H1 (cell line): ENCODE data around the gene ADARB2. TPM values are rescaled to one million over a fixed set of nuclear protein-coding genes. Genes with fewer than 3 reads are reported as not detected.
A peak's percentile ranks its signal among the peaks of the same experiment; 100 is the strongest.

Source experiments
- CTCF ChIA-PET: fragments of 300-600 bp; sonication (Branson Sonifier 250); formaldehyde crosslinking; loops from one replicate; lab custom pipeline; 2021; ENCODE audit not compliant: partially characterized antibody; lab: Charles Lee
- POLR2A ChIA-PET: fragments of 300-600 bp; sonication (Branson Sonifier 250); formaldehyde crosslinking; loops from one replicate; lab custom pipeline; 2021; ENCODE audit warnings: inconsistent platforms; ENCODE audit not compliant: partially characterized antibody; lab: Charles Lee
- DNase-seq, 2 experiments: peaks; one replicate each; pipeline versions ENCODE4 v3.0.0 to v3.0.0-alpha.2; 2010 to 2022; ENCODE audit warnings: low spot score in 2 of 2, low read depth in 1 of 2, mixed read lengths in 1 of 2
- FAIRE-seq: peaks from 2 replicates; lab custom pipeline; 2011; peaks lifted over from hg19 to GRCh38; lab: Jason Lieb, UNC
- H2AFZ ChIP-seq: 2 replicates; pipeline ENCODE4 v1.8.1; 2012; ENCODE audit warnings: low read length, inconsistent platforms
- H2AK5ac ChIP-seq: 2 replicates; pipeline ENCODE4 v1.6.1; 2013; ENCODE audit warnings: low read depth, low read length
- H2BK120ac ChIP-seq: replicated peaks from 2 replicates; pipeline ENCODE3; 2013; ENCODE audit warnings: low read depth, low read length, inconsistent platforms
- H2BK12ac ChIP-seq: 2 replicates; pipeline ENCODE4 v1.6.1; 2013; ENCODE audit warnings: low read depth, low read length
- H2BK15ac ChIP-seq: 2 replicates; pipeline ENCODE4 v1.6.1; 2013; ENCODE audit warnings: low read length
- H2BK20ac ChIP-seq: 2 replicates; pipeline ENCODE4 v1.6.1; 2013; ENCODE audit warnings: low read length
- H2BK5ac ChIP-seq: 2 replicates; pipeline ENCODE4 v1.6.1; 2013; ENCODE audit warnings: low read depth, low read length
- H3K14ac ChIP-seq: 2 replicates; pipeline ENCODE4 v1.6.1; 2013; ENCODE audit warnings: inconsistent platforms; ENCODE audit not compliant: insufficient read length
- H3K18ac ChIP-seq: 2 replicates; pipeline ENCODE4 v1.6.1; 2013; ENCODE audit warnings: low read length; ENCODE audit errors: extremely low read depth
- H3K23ac ChIP-seq: 2 replicates; pipeline ENCODE4 v1.6.1; 2013; ENCODE audit warnings: inconsistent platforms; ENCODE audit not compliant: insufficient read length
- H3K23me2 ChIP-seq: 2 replicates; pipeline ENCODE4 v1.6.1; 2013; ENCODE audit warnings: low read depth, low read length
- H3K27ac ChIP-seq: 2 replicates; pipeline ENCODE4 v1.6.1; 2011; ENCODE audit warnings: low read depth, low read length, inconsistent platforms
- H3K27me3 ChIP-seq, 4 experiments: replicated peaks in 1 of 4; 1 replicate in 1 of 4; 2 replicates in 3 of 4; pipeline versions ENCODE4 v1.6.1 to v1.8.1; 2011 to 2013; ENCODE audit warnings: low read length in 3 of 4, mild to moderate bottlenecking in 3 of 4, inconsistent platforms in 2 of 4, mixed read lengths in 2 of 4, moderate library complexity in 1 of 4; ENCODE audit not compliant: control insufficient read depth in 3 of 4, insufficient read depth in 3 of 4; ENCODE audit errors: extremely low read depth in 1 of 4
- H3K36me3 ChIP-seq, 4 experiments: 2 replicates each; pipeline versions ENCODE4 v1.6.1 to v1.8.1; 2011 to 2013; ENCODE audit warnings: mild to moderate bottlenecking in 4 of 4, low read length in 3 of 4, moderate library complexity in 2 of 4, control low read depth in 1 of 4, inconsistent platforms in 1 of 4; ENCODE audit not compliant: insufficient read depth in 4 of 4, control insufficient read depth in 2 of 4
- H3K4ac ChIP-seq: replicated peaks from 2 replicates; pipeline ENCODE3; 2013; ENCODE audit warnings: low read length, low read depth, mixed read lengths, inconsistent platforms; ENCODE audit not compliant: insufficient read length
- H3K4me1 ChIP-seq, 4 experiments: replicated peaks in 1 of 4; 1 replicate in 1 of 4; 2 replicates in 3 of 4; pipeline versions ENCODE4 v1.6.1 to v1.8.1; 2011 to 2013; ENCODE audit warnings: low read length in 3 of 4, inconsistent platforms in 2 of 4, mixed read lengths in 1 of 4; ENCODE audit not compliant: insufficient read depth in 4 of 4, control insufficient read depth in 3 of 4
- H3K4me2 ChIP-seq, 2 experiments: 2 replicates each; pipeline versions ENCODE4 v1.6.1 to v1.8.1; 2011 to 2013; ENCODE audit warnings: low read depth in 2 of 2, low read length in 2 of 2, control low read depth in 1 of 2, inconsistent platforms in 1 of 2, mild to moderate bottlenecking in 1 of 2; ENCODE audit not compliant: insufficient read depth in 1 of 2
- H3K4me3 ChIP-seq, 4 experiments: fragments of 200-600, 300-600 bp in 1 of 4; sonication (generic), shearing (Covaris generic), sonication (Bioruptor Twin) in 1 of 4; 2 replicates each; pipeline versions ENCODE4 v1.5.1 to v1.8.1; 2011 to 2016; ENCODE audit warnings: low read length in 4 of 4, low read depth in 3 of 4, control low read depth in 2 of 4, inconsistent platforms in 2 of 4, mild to moderate bottlenecking in 2 of 4, mixed read lengths in 1 of 4, moderate library complexity in 1 of 4; ENCODE audit not compliant: insufficient read depth in 2 of 4; ENCODE audit errors: extremely low read depth in 1 of 4
- H3K56ac ChIP-seq: replicated peaks from 2 replicates; pipeline ENCODE3; 2013; ENCODE audit warnings: low read depth, mild to moderate bottlenecking, mixed read lengths, low read length, inconsistent platforms; ENCODE audit not compliant: insufficient read length
- H3K79me1 ChIP-seq: 2 replicates; pipeline ENCODE4 v1.6.1; 2013; ENCODE audit warnings: low read depth, low read length, control low read depth
- H3K79me2 ChIP-seq, 2 experiments: 2 replicates each; pipeline versions ENCODE4 v1.6.1 to v1.8.1; 2012 to 2013; ENCODE audit warnings: low read length in 2 of 2, mild to moderate bottlenecking in 2 of 2, inconsistent platforms in 1 of 2; ENCODE audit not compliant: insufficient read depth in 2 of 2, control insufficient read depth in 1 of 2
- H3K9ac ChIP-seq, 4 experiments: replicated peaks in 1 of 4; 1 replicate in 1 of 4; 2 replicates in 3 of 4; pipeline versions ENCODE4 v1.6.1 to v1.8.1; 2011 to 2013; ENCODE audit warnings: low read depth in 3 of 4, low read length in 3 of 4, control low read depth in 2 of 4, mild to moderate bottlenecking in 2 of 4, moderate library complexity in 2 of 4, inconsistent platforms in 1 of 4; ENCODE audit errors: extremely low read depth in 1 of 4
- H3K9me3 ChIP-seq, 2 experiments: 2 replicates each; pipeline versions ENCODE4 v1.6.1 to v1.8.1; 2012 to 2013; ENCODE audit warnings: mild to moderate bottlenecking in 2 of 2, moderate library complexity in 2 of 2, control low read depth in 1 of 2, inconsistent platforms in 1 of 2, low read depth in 1 of 2, low read length in 1 of 2, mixed read lengths in 1 of 2; ENCODE audit not compliant: insufficient read depth in 2 of 2
- H4K20me1 ChIP-seq, 2 experiments: replicated peaks in 1 of 2; 2 replicates each; pipeline versions ENCODE3 to v1.8.1; 2011 to 2013; ENCODE audit warnings: inconsistent platforms in 2 of 2, low read length in 2 of 2, mild to moderate bottlenecking in 1 of 2; ENCODE audit not compliant: insufficient read depth in 2 of 2, control insufficient read depth in 1 of 2
- H4K5ac ChIP-seq: 2 replicates; pipeline ENCODE4 v1.6.1; 2013; ENCODE audit warnings: low read length, low read depth, mixed read lengths, inconsistent platforms; ENCODE audit not compliant: insufficient read length
- H4K8ac ChIP-seq: 2 replicates; pipeline ENCODE4 v1.8.0; 2013; ENCODE audit warnings: mild to moderate bottlenecking, moderate library complexity, low read length, inconsistent platforms; ENCODE audit not compliant: insufficient read depth; ENCODE audit errors: extremely low read depth
- H4K91ac ChIP-seq: replicated peaks from 2 replicates; pipeline ENCODE3; 2013; ENCODE audit warnings: low read length, mixed read lengths, inconsistent platforms; ENCODE audit not compliant: insufficient read length
- BACH1 ChIP-seq: IDR thresholded peaks from 2 replicates; pipeline ENCODE4 v1.6.1; 2012; ENCODE audit warnings: low read length, improper control_type of control experiment
- CBX8 ChIP-seq: fragments of 300-800, 300-1000 bp; sonication (generic); IDR thresholded peaks from 2 replicates; pipeline ENCODE4 v1.7.1; 2016; ENCODE audit warnings: low read depth, low read length, borderline replicate concordance
- EZH2 ChIP-seq: fragments of 200-600 bp; sonication (generic); IDR thresholded peaks from 2 replicates; pipeline ENCODE4 v1.7.1; 2012; ENCODE audit warnings: low read depth, mild to moderate bottlenecking, moderate library complexity, low read length, inconsistent platforms; ENCODE audit not compliant: severe bottlenecking
- HDAC6 ChIP-seq: IDR thresholded peaks from one replicate; pipeline ENCODE4 v1.7.1; 2012; ENCODE audit warnings: low read depth, mild to moderate bottlenecking, inconsistent platforms, low read length, moderate library complexity
- KDM1A ChIP-seq: fragments of 200-600, 300-600 bp; sonication (generic); IDR thresholded peaks from 2 replicates; pipeline ENCODE4 v1.7.1; 2016; ENCODE audit warnings: mild to moderate bottlenecking, low read length, borderline replicate concordance
- KDM4A ChIP-seq: IDR thresholded peaks from one replicate; pipeline ENCODE4 v1.7.1; 2012; ENCODE audit warnings: low read depth, mild to moderate bottlenecking, moderate library complexity, low read length, inconsistent platforms; ENCODE audit not compliant: severe bottlenecking
- NANOG ChIP-seq: IDR thresholded peaks from 2 replicates; pipeline ENCODE4 v1.6.1; 2011; ENCODE audit warnings: low read length, low read depth, mild to moderate bottlenecking, inconsistent platforms; ENCODE audit not compliant: insufficient read depth, poor library complexity, severe bottlenecking
- RAD21 ChIP-seq, 2 experiments: IDR thresholded peaks in 1 of 2; conservative IDR thresholded peaks in 1 of 2; 2 replicates each; pipeline ENCODE4 v1.6.1; 2011; ENCODE audit warnings: low read depth in 2 of 2, low read length in 2 of 2, improper control_type of control experiment in 1 of 2, inconsistent platforms in 1 of 2, mild to moderate bottlenecking in 1 of 2, moderate library complexity in 1 of 2
- RNF2 ChIP-seq: fragments of 200-900, 300-1000 bp; sonication (generic); IDR thresholded peaks from 2 replicates; pipeline ENCODE4 v1.7.1; 2016; ENCODE audit warnings: borderline replicate concordance, low read depth, mild to moderate bottlenecking, antibody characterized with exemption, low read length; ENCODE audit not compliant: poor library complexity, severe bottlenecking; ENCODE audit errors: missing control alignments
- SIN3A ChIP-seq, 2 experiments: IDR thresholded peaks in 1 of 2; conservative IDR thresholded peaks in 1 of 2; 2 replicates each; pipeline ENCODE4 v1.6.1; 2011 to 2012; ENCODE audit warnings: low read length in 2 of 2, improper control_type of control experiment in 1 of 2, low read depth in 1 of 2, mild to moderate bottlenecking in 1 of 2
- SP1 ChIP-seq: IDR thresholded peaks from 2 replicates; pipeline ENCODE4 v1.6.1; 2011; ENCODE audit warnings: low read depth, low read length
- TAF7 ChIP-seq: optimal IDR thresholded peaks from 2 replicates; pipeline ENCODE3; 2011; ENCODE audit warnings: low read depth, mild to moderate bottlenecking, inconsistent platforms, low read length, moderate library complexity, borderline replicate concordance
- TCF12 ChIP-seq: IDR thresholded peaks from 2 replicates; pipeline ENCODE4 v1.6.1; 2011; ENCODE audit warnings: low read depth, mild to moderate bottlenecking, low read length
- TEAD4 ChIP-seq: IDR thresholded peaks from 2 replicates; pipeline ENCODE4 v1.6.1; 2012; ENCODE audit warnings: low read depth, low read length, inconsistent platforms, mixed read lengths
- WGBS, 2 experiments: shearing (Covaris generic) in 1 of 2; methylation state at CpG; one replicate each; pipeline versions ENCODE4 v1.1.6 to v1.1.7; 2013 to 2015; ENCODE audit warnings: low lambda C conversion rate in 2 of 2, mixed read lengths in 2 of 2, inconsistent platforms in 1 of 2, low coverage in 1 of 2, missing lambda C conversion rate in 1 of 2; ENCODE audit not compliant: insufficient replicate concordance in 2 of 2, insufficient coverage in 1 of 2, insufficient read length in 1 of 2; ENCODE audit errors: extremely low coverage in 1 of 2, missing lambda C conversion rate in 1 of 2; 5-methylcytosine and 5-hydroxymethylcytosine counted together
- polyA plus RNA-seq, 7 experiments: library from polyadenylated mRNA; depleted of rRNA in 3 of 7; stranded (reverse) in 5 of 7; unstranded in 2 of 7; fragments of >200 nt in 5 of 7; fragments of 200-250 nt in 2 of 7; gene quantifications; 1 replicate in 5 of 7; 2 replicates in 1 of 7; 4 replicates in 1 of 7; pipeline versions ENCODE4 v1.2.1 to v1.2.3, GENCODE V29; 2011 to 2013; ENCODE audit warnings: missing spikeins in 2 of 7, mixed read lengths in 2 of 7
- total RNA-seq: library from RNA; stranded (reverse); fragmentation: NEBNext Ultra II Directional; extraction: Animal tissue kit (Norgen Biotek cat#: 25700); gene quantifications from 2 replicates; pipeline ENCODE4 v1.2.1, GENCODE V29; 2021

The ADARB2 gene
- total and polyA plus RNA-seq, 2 of the 8 experiments (the other 6 are each of a cell fraction or from before 2014, with no cell fraction given) = 2.2 to 2.8 TPM

DNA sequence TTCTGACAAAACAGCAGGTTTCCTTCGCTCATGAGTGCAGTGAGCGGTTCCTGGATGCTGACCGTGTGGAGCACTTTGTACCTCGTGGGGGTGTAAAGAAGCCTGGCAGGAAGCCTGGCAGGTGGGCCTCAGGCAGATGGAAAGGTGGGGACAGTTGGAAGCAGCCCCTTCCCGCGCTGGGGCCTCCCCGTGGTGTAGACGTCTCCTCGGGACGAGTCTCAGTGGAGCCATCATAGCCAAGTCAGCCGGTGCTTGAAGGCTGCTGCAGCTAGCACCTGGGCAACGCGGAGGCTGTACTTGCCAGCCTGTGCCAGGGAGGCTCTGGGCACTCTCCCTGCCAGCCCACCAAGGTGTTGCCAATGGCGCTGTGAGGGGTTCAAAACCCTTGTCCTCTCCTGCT, 526.7 kb downstream of the ADARB2 start:
- Histone ChIP-seq H3K9ac (no peak overlapping the region), H2BK12ac (no peak overlapping the region), H3K4me2 (no peak overlapping the region), H3K36me3 (no peaks in the 10 kb centered on the region), H3K56ac (no peak overlapping the region), H2BK5ac (no peak overlapping the region), H4K5ac (no peak overlapping the region), H2AK5ac (no peak overlapping the region), H2BK20ac (no peak overlapping the region), H2BK15ac (no peak overlapping the region), H3K4ac (no peak overlapping the region), H3K27ac (no peak overlapping the region), H3K79me2 (no peaks in the 10 kb centered on the region), H2AFZ (no peak overlapping the region), H3K14ac (no peak overlapping the region), H3K18ac (no peak overlapping the region), H3K23ac (no peak overlapping the region), H4K91ac (no peak overlapping the region), H3K9me3 (no peaks in the 10 kb centered on the region), H4K20me1 (peaks cover 0 to 5% of the 10 kb centered on the region in 2 experiments), H3K23me2 (peaks cover 3% of the 10 kb centered on the region; the same call in 1 of the 2 replicates), H3K27me3 (no peaks in the 10 kb centered on the region), H3K4me1 (no peaks in the 10 kb centered on the region), H3K4me3 (no peak overlapping the region), H2BK120ac (no peak overlapping the region), H4K8ac (no peak overlapping the region), H3K79me1 (no peaks in the 10 kb centered on the region)
- FAIRE-seq = no peak
- ChIA-PET CTCF (no interaction called here), POLR2A (no interaction called here)
- WGBS, 2 experiments = 92% methylated on average over 14 of the region's 14 CpGs; no CpG with 5 or more reads in 1 of the 2 experiments
- peak in 1 of 2 experiments; percentile 43 for DNase-seq
- no peak for TF ChIP-seq SP1
- no peak for TF ChIP-seq KDM1A
- no peak for TF ChIP-seq KDM4A
- TF ChIP-seq TAF7 = no peak
- no peak for TF ChIP-seq BACH1
- no peak for TF ChIP-seq RAD21 (IDR thresholded peaks at IDR 0.05 in 1 of 2, conservative IDR thresholded peaks at IDR 0.05 in 1 of 2; ENCODE audit: low read depth in 2 of 2, low read length in 2 of 2)
- no peak for TF ChIP-seq NANOG
- TF ChIP-seq CBX8 = no peak
- no peak for TF ChIP-seq TCF12
- TF ChIP-seq SIN3A (conservative IDR thresholded peaks at IDR 0.05 in 1 of 2, IDR thresholded peaks at IDR 0.05 in 1 of 2; ENCODE audit: low read depth in 1 of 2, low read length in 2 of 2) = no peak
- TF ChIP-seq EZH2 = no peak
- no peak for TF ChIP-seq RNF2
- TF ChIP-seq HDAC6 = no peak
- no peak for TF ChIP-seq TEAD4
